ENCODE data around the gene TCAP. TPM values are rescaled to one million over a fixed set of nuclear protein-coding genes. Genes with fewer than 3 reads are reported as not detected.

Gene TCAP
- total and polyA plus RNA-seq, 10 of the 15 experiments (the other 5 are each of a cell fraction or from before 2014, with no cell fraction given), result 0.17 to 1.0 (median 0.36) TPM; not detected in 3

GRCh38 chr17:39622380-39623006 is 42.7 kb upstream of the TCAP start (continued):
- TF ChIP-seq MAX (IDR thresholded peaks at IDR 0.05; ENCODE audit: low read depth, low read length) (no peak), ZNF207 (IDR thresholded peaks at IDR 0.05; ENCODE audit: borderline replicate concordance) (no peak), ZBTB4 (CRISPR knock-in tag; IDR thresholded peaks at IDR 0.05) (no peak), NR2F1 (conservative IDR thresholded peaks at IDR 0.05) (no peak), CBX3 (IDR thresholded peaks at IDR 0.05; ENCODE audit: borderline replicate concordance, low read depth) (no peak), STAT3 (IDR thresholded peaks at IDR 0.05; ENCODE audit: low read depth, low read length) (no peak), ZNF274 (IDR thresholded peaks at IDR 0.05; ENCODE audit: insufficient read depth, insufficient read length) (no peak), JUNB (IDR thresholded peaks at IDR 0.05) (peak; percentile 66), CREM (IDR thresholded peaks at IDR 0.05; ENCODE audit: low read depth) (peak; percentile 61; the same call in 1 of the 2 replicates), RB1 (IDR thresholded peaks at IDR 0.05; ENCODE audit: borderline replicate concordance) (no peak), E2F8 (IDR thresholded peaks at IDR 0.05; ENCODE audit: low read depth, partially characterized antibody) (no peak), WRNIP1 (IDR thresholded peaks at IDR 0.05; ENCODE audit: borderline replicate concordance, low read depth, low read length) (no peak), RFX5 (IDR thresholded peaks at IDR 0.05; ENCODE audit: low read depth, low read length) (no peak), SMAD1 (IDR thresholded peaks at IDR 0.05; ENCODE audit: low read depth, partially characterized antibody) (no peak)
